ENCODE data around the gene GALNT14.

The GALNT14 gene

DNA sequence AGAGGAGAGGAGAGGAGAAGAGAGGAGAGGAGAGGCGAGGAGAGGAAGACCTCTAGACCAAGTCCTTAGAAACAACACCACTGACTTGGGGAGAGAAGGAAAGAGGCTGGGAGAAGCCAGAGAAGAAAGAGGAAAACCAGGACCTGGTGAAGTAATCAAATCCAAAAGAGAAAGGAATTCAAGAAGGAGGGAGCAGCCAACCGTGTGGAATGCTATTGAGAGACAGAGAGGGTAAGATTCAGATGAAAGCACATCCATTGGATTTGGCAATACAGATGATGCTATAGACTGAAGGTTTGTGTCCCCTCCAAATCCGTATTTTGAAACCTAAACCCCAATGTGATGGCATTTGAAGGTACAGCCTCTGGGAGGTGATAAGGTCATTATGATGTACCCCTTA, 50.7 kb downstream of the GALNT14 start:
- DNase-seq (ENCODE audit: low read depth), result no peak

DNA sequence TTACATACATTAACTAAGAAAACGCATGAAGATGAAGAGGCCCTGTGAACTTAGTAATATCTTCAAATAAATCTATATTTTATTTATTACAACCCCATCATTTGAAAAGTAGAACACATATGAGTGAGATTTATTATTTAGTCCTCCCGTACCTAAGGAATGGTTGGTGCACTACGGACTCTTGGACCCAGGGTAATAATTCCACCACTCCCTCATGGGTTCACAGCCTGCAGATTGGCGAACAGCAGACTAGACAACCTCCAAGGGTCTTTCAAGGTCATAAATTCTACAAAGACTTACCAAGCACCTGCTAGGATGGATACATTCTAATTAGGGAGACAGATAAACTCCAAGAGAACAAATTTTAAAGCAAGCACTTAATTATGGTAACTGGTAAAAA, 51.6 kb downstream of the GALNT14 start:
- no peak for DNase-seq (ENCODE audit: low read depth)

DNA sequence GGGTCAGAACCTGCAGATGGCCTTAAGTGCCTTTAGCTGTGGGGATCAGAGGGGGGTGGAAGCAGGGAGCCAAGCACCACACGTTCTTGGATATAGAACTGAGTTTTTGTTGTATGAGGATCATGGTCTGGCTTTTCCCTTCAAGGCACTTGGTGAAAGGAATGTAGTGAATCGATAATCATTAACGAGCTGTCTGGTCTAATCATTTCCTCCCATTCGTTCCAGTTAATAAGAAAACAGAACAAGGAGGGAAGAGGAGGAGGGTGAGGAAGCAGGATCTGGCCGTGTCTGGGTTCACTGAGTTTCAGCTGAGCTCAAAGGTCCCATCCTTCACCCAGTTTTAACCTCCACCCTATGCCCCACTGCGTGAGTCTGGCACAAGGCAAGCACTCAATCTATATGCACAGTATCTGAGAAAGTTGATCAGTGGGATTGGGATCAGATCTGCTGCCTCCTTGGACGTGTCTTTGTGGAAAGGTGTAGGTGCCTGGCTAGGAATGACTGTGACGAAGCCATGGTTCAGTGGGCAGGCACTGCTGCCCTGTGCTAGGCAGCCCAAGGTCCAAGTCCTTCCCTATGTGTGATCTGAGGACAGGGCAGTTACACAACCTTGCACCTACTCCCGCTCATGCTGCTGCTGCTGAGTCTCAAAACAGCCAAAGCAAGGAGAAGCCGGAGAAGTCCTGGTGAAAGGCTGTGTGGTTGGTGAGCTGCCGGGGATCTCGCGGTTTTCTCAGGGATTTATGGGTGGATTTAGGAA, 54.8 kb downstream of the GALNT14 start:
- no peak for DNase-seq (ENCODE audit: low read depth)

DNA sequence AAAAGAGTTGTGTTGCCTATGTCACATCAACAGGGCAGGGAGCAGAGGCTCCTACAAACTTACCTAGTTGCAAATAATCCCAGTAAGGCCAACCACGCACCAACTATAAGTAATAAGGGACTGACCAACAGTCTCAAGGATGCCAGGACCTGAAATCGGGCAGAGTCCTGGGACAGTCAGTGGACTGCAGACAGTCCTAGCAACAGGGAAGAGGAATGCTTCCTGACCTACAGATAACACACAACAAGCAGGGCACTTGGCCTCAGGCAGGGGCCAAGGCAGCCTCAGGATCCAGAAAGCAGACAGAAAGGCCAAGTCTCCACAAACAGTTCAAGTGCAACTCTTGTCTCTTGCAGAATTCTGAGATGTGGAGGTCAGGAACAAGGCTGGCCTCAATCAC, 56.2 kb downstream of the GALNT14 start:
- no peak for DNase-seq (ENCODE audit: low read depth)

DNA sequence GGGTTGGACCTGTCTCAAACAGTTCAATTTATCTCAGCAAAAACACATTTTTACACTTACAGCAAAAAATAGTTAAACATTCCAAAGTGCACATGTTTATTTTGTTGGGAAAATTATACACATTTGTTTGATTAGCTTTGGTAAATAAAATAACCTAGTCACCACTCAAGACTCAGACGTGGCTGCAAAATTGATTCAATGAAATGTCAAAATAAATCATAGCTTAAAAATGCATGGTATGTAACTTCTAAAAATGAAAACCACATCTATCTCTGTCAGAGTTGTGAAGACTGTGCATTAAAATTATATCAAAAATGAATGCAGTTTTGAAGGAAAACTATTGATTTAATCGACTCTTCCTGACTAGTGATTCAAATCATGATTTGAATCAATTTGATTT, 56.7 kb downstream of the GALNT14 start:
- no peak for DNase-seq (ENCODE audit: low read depth)

DNA sequence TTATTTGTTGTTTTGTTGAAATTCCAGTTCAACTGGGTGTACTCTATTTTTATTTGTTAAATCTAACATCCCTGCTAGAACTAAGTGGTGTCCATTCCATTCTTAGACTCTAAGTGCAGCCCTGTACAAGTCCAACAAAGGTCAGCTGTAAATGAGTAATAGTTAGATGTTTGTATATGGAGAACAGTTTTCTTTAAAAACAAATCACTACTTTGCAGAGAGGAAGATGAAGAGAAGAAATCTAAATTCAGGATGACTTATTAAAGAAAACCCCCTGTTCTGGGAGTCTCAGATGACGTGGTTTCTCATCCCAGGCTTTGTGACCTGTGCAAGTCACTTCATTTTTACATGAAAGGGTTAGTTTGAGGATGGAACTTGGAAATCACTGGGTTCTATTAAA, 57.9 kb downstream of the GALNT14 start:
- DNase-seq (ENCODE audit: low read depth), result no peak

DNA sequence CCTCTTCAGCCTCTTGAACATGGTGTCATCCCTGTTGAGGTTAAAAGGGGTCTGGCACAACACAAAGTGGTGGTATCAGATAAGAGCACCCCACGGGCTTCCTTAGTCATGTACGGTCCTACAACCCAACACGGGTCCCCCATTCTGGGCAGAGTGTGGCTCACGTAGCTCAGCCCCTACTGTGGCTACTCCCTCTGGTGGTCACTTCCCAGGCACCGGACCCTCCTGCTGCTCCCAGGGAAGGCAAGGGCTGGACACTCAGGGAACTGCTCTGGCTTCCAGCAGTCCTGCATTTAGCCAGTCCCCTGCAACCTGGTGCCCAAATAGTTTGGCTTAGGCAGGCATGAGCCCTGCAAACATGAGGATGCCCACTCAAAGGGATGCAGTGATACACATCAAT, 58.6 kb downstream of the GALNT14 start:
- no peak for DNase-seq (ENCODE audit: low read depth)

DNA sequence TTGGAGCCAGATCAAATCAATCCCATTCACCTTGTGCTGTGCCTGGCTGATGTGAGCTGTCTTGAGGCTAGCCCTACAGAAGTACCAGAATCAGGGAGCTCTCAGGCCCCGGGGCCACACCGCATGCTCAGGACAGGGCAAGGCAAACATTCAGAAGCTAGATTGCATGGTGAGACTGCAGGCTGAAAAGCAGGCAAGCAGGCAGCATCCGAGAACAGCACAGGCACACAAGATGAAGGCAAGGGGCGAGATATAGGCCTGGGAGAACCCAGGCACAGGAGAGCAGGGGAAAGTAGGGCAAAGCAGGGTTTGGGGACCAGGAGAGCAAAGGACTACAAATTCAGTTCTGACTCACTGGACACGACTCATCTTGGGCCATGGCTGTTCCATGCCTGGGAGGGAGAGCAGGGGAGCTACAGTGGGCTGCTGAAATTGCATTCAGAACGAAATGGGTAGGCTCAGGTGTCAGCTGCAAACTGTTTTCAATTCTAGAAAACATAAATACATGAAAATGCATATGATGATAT, 59.6 kb downstream of the GALNT14 start:
- DNase-seq (ENCODE audit: low read depth), result no peak

DNA sequence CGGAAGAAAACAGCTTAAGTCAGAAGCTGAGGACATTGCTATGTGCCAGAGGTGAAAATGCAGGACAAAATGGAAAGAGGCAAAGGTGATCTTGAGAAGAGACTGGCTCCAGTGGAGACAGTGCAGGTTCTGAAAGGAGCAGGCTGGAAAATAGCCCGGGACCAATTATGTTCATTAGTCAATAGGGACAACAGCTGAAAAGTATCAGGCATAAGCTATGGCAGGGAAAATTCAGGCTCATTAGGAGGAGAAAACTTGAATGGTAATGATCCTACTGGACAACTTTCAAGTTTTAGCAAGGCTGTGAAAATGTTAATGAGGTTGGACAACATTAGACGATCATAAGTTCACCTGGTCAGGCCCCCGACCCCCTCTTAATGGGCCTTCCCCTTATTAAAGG, 60.2 kb downstream of the GALNT14 start:
- DNase-seq (ENCODE audit: low read depth), result no peak

DNA sequence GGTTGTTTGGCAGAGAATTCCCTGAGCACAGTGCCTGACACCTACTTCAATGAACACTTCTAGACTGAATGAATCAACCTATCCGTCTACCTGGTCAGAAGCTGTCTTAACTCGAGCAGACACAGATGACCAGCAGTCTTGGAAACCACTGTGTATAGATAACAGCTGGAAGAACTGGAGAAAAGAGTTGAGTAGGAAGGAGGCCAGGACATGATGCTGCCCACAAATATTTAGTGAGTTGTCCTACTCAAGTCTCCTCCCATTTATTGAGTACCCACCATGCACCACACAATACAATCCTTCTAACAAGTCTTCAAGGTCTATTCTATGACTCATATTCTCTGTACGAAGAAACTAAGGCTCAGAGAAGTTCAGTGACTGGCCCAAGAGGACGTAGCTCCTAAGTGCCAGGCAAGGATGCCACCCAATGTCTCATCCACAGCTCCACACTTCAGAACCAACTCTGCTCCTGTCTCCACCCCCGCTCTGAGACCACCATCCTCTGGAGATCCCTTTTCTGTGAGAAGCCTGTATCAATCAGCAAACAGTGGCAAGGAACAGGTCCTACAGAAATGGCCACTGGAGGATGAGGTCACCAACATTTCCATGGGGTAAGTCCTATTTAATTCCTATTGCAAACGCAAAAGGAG, 62.2 kb downstream of the GALNT14 start:
- no peak for DNase-seq (ENCODE audit: low read depth)

DNA sequence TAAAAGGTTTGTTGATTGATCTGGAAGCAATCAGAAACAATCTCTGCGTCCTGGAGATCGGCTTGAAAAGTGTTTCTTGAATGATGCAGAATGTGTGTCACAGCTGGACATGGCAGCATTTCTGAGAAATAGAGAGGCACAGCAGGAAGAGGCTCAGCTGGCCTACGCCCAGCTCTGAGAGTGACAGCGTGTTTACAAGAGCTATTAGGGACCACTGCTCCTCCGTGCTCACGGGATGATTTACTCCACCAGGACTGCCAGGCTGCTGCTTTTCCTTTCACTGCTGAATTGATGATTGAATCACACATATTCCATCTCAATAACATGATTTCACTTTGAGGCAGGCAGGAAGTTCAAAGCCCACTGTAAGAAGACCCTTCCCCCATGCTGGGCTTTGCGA, 62.8 kb downstream of the GALNT14 start:
- DNase-seq (ENCODE audit: low read depth), result no peak

DNA sequence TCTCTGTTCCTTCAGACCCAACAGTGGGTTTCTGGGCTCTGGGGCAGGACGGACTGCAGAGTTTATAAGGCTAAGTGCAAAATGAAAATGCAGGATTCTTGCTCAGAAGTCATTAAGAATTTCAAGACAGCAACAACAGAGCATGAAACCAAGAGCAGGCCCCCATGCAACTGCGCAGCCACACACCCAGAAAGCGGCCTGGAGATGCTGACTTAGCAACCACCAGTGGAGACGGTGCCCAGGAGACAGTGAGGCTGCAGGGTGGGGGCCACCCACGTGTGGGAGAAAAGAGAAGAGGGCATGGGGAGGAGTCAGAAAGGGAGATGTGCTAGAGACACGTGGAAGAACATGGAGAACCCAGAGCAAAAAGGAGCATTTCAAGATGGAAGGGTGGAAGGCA, 66.5 kb downstream of the GALNT14 start:
- DNase-seq (ENCODE audit: low read depth), result no peak

DNA sequence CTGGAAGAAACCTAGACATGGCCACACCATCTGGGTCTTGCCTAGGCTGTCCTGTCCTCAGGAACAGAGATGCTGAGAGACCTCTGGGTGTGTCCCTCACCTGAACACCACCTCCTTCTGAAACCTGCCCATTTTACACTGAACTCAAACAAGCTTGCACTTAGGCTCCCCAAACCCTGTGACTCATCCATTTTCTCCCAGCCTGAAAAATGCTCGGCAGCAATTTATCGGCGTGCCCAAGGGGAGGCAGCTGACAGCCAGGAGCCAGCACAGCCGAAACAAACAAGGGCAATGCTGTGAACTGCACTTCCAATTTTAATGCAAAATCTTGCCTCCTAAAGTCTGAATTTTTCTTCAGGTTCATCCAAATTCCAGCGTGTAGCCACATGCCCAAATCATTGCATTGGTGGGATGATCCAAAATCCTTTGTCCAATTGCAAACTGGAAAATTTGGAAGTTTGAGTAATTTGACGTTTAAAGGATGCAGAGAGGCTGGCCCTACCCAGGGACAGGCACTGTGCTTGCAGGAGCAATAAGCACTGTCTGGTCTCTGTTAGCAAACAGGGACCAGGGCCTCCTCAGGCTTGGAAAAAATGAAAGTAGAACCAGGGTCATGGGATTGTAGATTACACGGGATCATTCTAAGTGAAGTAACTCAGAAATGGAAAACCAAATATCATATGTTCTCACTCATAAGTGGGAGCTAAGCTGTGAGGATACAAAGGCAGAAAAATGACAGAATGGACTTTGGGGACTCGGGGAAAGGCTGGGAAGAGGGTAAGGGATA, 67.7 kb downstream of the GALNT14 start:
- DNase-seq (ENCODE audit: low read depth), result no peak

DNA sequence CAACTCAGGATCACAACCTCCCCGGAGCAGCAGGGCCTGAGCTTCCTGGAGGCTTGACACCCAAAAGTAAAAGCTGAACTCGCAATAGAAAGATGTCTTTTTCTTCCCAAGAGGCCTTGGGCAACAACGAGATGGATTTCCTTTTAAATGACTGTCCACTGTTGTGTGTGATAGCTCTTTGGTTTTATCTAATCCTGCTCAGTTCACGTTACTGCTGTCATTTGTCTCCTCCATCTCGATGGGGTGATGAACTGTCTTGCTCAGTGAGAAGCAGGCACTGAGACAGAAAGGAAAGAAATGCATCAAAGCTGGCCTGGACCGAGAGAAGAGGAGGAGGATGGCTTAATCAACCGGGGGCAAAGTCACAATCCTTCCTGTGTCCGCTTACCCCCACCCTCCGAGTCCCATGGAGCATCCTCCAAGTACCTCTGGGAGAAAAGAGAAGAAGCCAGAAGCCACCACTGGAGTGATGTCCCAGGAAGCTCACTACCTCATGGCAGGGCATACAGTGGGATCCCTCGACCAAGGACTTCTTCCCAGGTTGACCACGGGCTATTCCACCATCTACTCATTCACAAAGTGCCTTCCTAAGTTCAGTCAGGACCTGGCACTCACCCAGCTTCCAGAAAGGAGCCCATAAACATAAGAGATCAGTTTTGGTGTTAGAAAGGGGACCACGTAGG, 68.5 kb downstream of the GALNT14 start:
- no peak for DNase-seq (ENCODE audit: low read depth)

DNA sequence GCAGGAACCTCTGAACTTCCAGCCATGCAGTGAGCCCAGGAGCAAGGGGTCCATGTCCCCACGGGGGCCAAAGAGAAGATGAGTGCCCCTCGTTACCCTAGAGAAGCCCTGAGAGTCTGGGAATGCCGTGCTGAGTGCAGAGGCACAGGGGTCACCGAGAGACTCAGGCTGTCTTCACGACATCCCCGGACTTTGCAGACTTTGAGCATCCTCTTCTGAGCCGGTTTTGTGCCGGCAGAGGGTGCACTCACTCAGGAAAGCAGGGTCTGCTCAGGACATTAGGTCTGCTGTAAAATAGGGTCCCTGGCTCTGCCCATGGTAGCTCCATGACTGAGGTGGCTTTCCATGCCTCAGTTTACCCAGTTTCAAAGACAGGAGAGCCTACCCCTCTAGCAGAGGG, 71.0 kb downstream of the GALNT14 start:
- no peak for DNase-seq (ENCODE audit: low read depth)

DNA sequence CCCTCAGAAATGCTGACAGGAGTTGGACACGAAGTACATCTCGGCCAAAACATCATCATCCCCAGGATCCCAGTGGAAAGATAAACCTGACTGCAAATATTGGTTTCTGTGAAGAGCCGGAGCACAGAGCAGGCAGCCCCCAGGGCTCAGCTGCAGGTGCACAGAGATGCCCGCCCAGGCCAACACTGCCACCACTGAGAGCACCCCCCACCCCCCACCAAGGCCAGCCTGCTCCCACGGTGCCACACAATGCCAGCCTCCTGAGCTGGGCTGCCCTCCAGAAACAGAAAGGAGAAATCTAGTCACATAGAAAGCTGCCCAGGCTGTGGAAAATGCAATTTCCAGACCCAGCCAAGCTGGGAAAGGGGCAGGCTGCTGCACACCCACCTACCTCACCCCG, 71.7 kb downstream of the GALNT14 start:
- DNase-seq (ENCODE audit: low read depth), result no peak

DNA sequence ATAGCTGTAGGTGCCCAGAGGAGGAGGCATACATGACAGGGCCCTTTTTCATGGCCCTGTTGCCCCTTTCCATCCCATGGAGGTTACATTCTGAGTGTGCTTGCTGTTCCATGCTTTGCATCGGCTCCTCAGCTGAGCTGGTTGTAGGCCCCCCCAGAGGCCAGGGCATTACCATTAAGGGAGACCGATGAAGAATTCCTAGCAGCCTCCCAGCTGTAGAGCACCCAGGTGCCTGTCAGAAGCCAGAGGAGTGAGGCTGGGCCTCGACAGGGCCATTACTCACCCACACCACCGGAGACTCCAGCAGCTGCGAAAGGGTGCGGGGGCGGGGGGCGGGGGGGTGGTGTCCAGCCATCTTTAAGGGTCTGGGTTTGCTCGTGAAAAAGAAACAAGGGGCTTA, 72.2 kb downstream of the GALNT14 start:
- DNase-seq (ENCODE audit: low read depth), result no peak

DNA sequence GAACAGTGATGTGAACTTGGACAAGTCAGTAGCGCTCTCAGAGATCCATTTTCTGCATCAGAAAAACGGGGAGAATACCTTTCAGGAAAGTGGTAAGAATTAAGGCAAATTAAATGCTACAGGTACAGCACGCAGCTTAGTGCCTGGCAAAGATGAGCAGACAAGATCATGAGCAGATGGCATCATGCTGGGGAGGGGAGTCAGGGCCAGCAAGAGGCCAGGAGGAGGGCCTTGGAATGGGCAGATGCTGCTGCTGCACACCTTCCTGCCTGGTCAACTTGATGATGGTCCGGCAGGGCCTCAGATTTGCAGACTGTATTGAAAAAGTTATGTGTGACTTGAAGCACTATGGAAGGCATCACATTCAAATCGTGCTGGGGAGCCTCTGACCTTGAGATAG, 72.9 kb downstream of the GALNT14 start:
- DNase-seq (ENCODE audit: low read depth), result no peak

DNA sequence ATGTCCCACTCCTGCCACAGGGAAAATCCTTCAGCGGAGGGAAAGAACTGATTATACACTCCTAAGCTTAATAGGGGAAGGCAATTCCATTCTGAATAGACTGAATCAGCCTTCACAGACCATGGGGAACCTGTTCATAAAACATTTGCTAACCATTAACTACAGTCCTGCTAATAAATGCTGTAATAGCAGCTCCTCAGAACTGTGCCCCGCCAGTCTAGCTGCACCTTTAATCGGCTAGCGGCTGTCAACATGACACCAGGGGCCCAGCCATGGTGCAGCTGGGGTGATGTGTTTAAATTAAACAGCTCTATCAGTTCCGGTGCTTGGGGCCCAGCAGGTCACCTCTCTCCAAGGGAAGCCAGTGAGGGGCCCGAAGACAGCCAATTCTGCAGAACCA, 77.8 kb downstream of the GALNT14 start:
- DNase-seq (ENCODE audit: low read depth), result no peak

DNA sequence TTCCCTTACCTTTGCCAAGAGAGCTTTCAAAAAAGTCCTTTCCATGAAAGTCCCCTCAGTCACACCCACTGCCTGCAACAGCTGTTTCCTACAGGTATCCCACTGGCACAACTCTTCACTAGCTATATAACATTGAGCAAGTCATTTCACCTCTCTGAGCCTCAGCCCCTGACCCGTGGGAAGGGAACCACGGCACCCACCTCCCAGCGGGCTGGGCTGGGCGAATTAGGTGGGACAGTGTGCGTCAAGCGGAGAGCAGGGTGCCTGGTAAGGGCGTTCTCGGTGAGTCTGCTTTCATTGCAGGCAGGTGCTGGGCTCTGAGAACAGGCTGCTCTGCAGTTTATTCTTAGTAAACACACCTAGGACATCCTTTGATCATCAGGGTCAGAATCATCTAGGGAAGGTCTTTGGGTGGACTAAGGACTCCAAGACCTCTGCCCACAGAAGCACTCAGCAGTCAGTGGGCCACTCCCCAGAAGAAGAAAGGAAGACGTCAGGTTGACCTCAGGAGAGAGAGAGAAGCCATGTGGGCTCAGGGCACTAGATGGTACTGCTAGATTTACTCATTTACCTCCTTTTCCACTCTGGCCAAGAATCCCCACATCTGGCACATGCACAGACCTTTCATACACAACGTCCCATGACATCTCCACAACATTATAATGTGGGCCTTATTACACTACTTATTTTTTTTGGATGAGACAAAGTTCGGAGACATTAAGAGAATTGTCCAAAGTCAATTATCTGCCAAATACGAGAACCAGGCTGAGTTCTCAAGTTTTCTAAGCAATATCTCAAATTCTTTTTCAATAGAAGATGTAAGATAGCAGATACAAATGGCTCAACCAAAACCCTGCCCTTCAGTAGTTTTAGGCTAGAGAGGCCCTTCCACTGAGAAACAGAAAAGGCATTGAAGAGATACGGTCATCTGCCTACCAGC, 79.9 kb downstream of the GALNT14 start:
- DNase-seq (ENCODE audit: low read depth), result no peak

DNA sequence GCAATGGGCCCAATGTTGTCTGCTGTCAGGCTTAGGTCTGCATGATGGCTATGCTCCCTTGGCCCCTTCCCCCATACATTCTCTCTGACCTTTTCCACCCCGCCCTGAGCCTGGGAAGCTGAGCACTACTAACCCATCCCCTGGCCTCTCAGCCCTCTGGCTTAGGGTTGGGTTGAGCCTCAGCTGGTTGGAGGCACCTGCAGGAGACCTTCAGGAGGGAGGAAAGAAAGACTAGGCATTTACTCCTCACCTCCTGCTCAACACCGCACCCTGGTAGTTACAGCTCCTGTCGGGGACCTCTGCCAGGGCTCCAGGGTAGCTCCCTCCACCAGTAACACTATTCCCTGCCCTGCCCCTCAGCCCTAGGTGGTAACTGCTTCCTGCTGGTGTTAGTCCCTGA, 80.5 kb downstream of the GALNT14 start:
- DNase-seq (ENCODE audit: low read depth), result no peak
